Measurements from ENCODE around the gene RYR1.
"Not testable (repeated sequence)": the region's sequence is repeated elsewhere in the genome, so short reads cannot be mapped to it uniquely, and the experiment has no call there.

Gene RYR1

DNA sequence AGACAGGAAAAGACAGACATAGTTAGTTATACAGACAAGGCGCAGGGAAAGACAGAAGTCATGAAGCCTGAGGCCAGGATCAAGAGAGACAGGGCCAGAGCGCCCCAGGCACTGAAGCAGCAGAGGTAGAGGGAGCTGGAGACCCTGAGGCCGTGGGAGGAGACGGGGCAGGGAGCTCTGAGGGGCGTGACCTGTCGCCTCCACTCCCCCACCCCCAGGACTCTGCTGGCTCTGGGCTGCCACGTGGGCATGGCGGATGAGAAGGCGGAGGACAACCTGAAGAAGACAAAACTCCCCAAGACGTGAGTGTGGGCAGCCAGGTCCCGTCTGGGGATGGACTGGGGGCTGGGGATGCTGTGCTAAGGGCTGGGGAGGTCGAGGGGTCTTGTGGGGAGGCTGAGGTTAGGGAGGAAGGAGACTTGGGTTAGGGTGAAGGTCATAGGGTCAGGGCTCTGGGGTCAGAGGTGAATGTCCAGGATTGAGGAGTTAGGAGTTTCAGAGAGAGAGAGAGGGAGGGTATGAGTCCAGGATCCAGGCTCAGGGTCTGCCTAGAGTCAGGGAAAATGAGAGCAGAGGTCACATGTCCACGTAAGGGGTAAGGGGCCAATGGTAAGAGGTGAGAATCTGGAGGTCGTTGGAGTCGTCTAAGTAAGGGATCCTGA is 31.1 kb downstream of the RYR1 start:
- DNase-seq: no peak

GRCh38 chr19:38466050-38466449 is 32.6 kb downstream of the RYR1 start:
- DNase-seq: no peak

GRCh38 chr19:38467541-38468525 is 34.3 kb downstream of the RYR1 start:
- no peak for DNase-seq

GRCh38 chr19:38469151-38469550 is 35.7 kb downstream of the RYR1 start:
- no peak for DNase-seq

DNA sequence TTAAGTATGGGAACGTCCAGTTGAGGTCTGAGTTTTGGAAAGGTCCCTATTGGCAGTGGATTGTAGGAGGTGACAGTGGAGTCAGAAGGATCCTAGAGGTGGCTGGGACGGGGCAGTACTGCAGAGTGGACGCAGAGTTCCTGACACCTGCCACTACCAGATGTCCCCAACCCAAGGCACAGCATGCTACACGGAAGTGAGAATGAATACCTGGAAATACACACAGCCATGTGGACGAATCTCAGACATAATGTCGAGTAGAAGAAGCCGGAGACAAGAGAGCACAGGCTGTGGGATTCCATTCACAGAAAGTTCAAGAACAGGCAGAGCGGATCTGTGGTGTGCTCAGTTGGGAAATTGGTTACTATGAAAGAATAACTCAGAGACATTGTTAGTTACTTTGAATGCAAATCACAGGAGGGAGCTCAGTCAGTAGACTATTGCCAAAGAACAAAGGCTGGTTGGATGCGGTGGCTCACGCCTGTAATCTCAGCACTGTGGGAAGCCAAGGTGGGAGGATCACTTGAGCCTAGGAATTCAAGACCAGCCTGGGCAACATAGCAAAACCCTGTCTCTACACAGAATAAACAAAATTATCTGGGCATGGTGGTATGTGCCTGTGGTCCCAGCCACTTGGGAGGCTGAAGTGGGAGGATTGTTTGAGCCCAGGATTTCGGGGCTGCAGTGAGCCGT is 37.4 kb downstream of the RYR1 start:
- DNase-seq: no peak

- DNase-seq: not testable (repeated sequence)
Observed at GRCh38 chr19:38472725-38473124, 39.2 kb downstream of the RYR1 start.

DNA sequence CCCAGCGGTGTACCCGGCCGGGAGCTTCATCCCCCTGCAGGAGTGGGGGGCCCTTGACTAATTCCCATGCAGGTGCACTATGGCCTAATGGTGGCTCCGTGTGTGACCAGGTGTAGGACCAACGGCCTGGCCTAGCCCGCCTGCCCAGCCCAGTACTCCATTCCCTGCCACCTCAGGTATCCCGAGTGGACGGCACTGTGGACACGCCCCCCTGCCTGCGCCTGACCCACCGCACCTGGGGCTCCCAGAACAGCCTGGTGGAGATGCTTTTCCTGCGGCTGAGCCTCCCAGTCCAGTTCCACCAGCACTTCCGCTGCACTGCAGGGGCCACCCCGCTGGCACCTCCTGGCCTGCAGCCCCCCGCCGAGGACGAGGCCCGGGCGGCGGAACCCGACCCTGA is 39.7 kb downstream of the RYR1 start:
- no peak for DNase-seq

- no peak for DNase-seq
Observed at GRCh38 chr19:38475176-38475575, 41.7 kb downstream of the RYR1 start.

- no peak for DNase-seq
Observed at GRCh38 chr19:38478273-38478971, 44.9 kb downstream of the RYR1 start.

GRCh38 chr19:38482496-38482895 is 49.0 kb downstream of the RYR1 start:
- no peak for DNase-seq

DNA sequence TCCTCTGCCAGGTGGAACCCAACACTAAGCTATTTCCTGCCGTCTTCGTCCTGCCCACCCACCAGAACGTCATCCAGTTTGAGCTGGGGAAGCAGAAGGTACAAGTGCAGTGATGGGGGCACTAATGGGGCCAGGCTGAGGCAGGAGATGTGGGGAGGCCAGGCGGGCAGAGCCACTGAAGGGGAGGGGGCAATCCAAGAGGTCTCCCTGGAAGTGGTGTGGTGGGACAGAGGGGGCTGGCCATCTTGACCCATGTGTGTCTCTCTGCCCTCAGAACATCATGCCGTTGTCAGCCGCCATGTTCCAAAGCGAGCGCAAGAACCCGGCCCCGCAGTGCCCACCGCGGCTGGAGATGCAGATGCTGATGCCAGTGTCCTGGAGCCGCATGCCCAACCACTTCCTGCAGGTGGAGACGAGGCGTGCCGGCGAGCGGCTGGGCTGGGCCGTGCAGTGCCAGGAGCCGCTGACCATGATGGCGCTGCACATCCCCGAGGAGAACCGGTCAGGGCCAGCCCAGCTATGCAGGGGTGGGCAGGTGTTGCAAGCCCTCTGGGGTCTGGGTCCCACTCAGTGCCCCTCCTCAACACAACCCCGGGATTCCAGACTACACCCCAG is 49.6 kb downstream of the RYR1 start:
- no peak for DNase-seq

- DNase-seq: no peak
Observed at GRCh38 chr19:38484747-38485146, 51.3 kb downstream of the RYR1 start.

DNA sequence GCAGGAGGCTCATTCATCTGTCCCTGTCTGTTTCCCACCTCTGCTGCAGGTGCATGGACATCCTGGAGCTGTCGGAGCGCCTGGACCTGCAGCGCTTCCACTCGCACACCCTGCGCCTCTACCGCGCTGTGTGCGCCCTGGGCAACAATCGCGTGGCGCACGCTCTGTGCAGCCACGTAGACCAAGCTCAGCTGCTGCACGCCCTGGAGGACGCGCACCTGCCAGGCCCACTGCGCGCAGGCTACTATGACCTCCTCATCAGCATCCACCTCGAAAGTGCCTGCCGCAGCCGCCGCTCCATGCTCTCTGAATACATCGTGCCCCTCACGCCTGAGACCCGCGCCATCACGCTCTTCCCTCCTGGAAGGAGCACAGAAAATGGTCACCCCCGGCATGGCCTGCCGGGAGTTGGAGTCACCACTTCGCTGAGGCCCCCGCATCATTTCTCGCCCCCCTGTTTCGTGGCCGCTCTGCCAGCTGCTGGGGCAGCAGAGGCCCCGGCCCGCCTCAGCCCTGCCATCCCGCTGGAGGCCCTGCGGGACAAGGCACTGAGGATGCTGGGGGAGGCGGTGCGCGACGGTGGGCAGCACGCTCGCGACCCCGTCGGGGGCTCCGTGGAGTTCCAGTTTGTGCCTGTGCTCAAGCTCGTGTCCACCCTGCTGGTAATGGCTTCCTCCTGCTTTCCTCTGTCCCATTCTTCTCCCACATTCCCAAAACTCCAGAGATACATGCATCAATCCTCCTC is 52.2 kb downstream of the RYR1 start:
- DNase-seq: no peak

- no peak for DNase-seq
Observed at GRCh38 chr19:38486731-38487336, 53.3 kb downstream of the RYR1 start.

- no peak for DNase-seq
Observed at GRCh38 chr19:38488096-38488495, 54.6 kb downstream of the RYR1 start.

- no peak for DNase-seq
Observed at GRCh38 chr19:38488776-38489481, 55.4 kb downstream of the RYR1 start.

DNA sequence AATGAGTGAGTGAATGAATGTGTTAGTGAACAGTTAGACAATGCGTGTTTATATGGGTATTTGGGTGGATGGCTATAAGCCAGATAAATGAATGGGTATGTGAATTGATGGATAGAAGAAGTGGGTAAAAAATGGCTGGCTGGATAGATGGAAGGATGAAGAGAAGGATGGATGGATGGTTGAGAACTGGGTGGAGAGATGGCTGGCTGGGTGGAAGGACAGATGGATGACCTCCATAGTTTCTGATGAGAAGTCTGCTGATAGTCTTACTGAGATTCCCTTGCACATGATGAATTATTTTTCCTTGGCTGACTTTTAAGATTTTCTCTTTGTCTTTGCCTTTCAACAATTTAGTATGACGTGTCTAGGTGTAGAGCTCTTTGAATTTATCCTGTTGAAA is 57.4 kb downstream of the RYR1 start:
- no peak for DNase-seq

DNA sequence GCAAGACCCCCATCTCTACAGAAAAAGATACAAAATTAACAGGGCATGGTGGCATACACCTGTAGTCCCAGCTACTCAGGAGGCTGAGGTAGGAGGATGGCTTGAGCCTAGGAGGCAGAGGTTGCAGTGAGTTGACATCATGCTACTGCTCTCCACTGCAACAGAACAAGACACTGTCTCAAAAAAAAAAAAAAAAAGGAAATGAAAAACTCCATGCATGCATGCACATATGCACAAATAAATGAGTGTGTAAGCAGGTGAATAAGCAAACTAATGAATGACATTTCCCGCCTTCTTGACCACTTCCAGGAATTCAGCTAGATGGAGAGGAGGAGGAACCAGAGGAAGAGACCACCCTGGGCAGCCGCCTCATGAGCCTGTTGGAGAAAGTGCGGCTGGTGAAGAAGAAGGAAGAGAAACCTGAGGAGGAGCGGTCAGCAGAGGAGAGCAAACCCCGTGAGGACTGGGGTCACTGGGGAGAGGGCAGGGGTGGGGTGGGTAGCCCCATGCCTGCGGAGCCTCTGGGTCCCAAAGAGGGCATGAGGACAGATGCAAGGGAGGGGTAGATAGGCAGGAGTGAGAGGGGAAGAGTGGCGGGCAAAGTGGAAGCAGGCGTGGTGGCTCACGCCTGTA is 58.8 kb downstream of the RYR1 start:
- no peak for DNase-seq

- DNase-seq: no peak
Observed at GRCh38 chr19:38494379-38494778, 60.9 kb downstream of the RYR1 start.

DNA sequence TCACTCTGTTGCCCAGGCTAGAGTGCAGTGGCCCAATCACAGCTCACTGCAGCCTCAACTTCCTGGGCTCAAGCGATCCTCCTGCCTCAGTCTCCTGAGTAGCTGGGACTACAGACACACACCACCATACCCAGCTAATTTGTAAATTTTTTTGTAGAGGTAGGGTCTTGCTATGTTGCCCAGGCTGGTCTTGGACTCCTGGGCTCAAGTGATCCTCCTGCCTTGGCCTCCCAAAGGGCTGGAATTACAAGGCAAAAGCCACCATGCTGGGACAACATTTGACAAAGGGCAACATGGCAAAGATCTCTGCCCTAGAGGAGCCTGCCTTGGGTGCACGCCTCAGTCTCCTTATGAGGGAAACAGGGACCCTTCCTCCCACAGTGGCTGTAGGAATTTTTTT is 61.9 kb downstream of the RYR1 start:
- not testable (repeated sequence) for DNase-seq
